GM12872 (cell line): ENCODE measurements around the gene MYO7B.

Experiments used
- CTCF ChIP-seq: IDR thresholded peaks from 3 replicates; pipeline ENCODE4 v1.5.1; 2011; ENCODE audit warnings: low read depth, mild to moderate bottlenecking, low read length, moderate library complexity; ENCODE audit not compliant: insufficient read depth

Gene MYO7B

GRCh38 chr2:127681976-127682857, 146.7 kb downstream of the MYO7B start:
- no peak for TF ChIP-seq CTCF

GRCh38 chr2:127683056-127683455, 147.6 kb downstream of the MYO7B start:
- no peak for TF ChIP-seq CTCF

DNA sequence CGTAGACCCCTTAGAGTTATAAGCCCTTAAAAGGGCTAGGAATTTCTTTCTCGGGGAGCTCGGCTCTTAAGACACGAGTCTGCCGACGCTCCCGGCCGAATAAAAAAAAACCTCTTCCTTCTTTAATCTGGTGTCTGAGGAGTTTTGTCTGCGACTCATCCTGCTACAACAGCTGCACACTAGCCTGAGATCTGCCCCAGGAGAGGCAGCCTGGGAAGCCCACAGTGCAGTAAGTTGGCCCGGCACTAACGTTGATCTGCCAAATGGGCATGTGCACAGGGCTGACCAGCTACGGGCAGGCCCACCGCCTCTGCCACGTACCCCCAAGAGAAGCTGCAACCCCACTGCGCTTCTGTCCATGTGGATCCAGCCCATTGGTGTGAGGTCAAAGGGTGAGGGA, 148.3 kb downstream of the MYO7B start:
- TF ChIP-seq CTCF: no peak

- TF ChIP-seq CTCF: no peak
Measured at GRCh38 chr2:127685410-127686080, 150.1 kb downstream of the MYO7B start.
